SK-N-SH (cell line): ENCODE results near the gene TMPRSS9. TPM values are rescaled to one million over a fixed set of nuclear protein-coding genes. Genes with fewer than 3 reads are reported as not detected.

Experiments used
- CTCF ChIA-PET: fragments of 300-600, 350-600 bp; formaldehyde crosslinking; extraction: SDS; loops from one replicate; lab custom pipeline; 2021; lab: Yijun Ruan, JAX
- POLR2A ChIA-PET: fragments of 350-600 bp; sonication (Branson Sonifier 250); formaldehyde crosslinking; extraction: SDS; loops from one replicate; lab custom pipeline; 2020; ENCODE audit warnings: antibody characterized with exemption, inconsistent platforms; lab: Yijun Ruan, JAX
- DNase-seq: peaks from one replicate; pipeline ENCODE4 v3.0.0; 2012
- H2AFZ ChIP-seq: fragments of 200-600 bp; sonication (generic); 2 replicates; pipeline ENCODE4 v1.8.1; 2016; ENCODE audit warnings: antibody characterized with exemption, mild to moderate bottlenecking, low read depth
- H3F3A ChIP-seq: fragments of 200-600 bp; sonication (generic); replicated peaks from 2 replicates; pipeline ENCODE3; 2016; ENCODE audit warnings: antibody characterized with exemption, mild to moderate bottlenecking; ENCODE audit not compliant: insufficient read depth
- H3K27ac ChIP-seq, 2 experiments: fragments of 200-500 bp in 1 of 2; fragments of 200-600 bp in 1 of 2; sonication (Bioruptor generic) in 1 of 2; sonication (generic), shearing (Covaris generic) in 1 of 2; 2 replicates each; pipeline versions ENCODE4 v1.5.1 to v1.6.1; 2014 to 2016; ENCODE audit warnings: low read depth in 2 of 2, inconsistent platforms in 1 of 2, low read length in 1 of 2, mild to moderate bottlenecking in 1 of 2, mixed read lengths in 1 of 2
- H3K27me3 ChIP-seq: fragments of 200-600 bp; sonication (generic), shearing (Covaris generic); 2 replicates; pipeline ENCODE4 v1.6.1; 2016; ENCODE audit warnings: mixed run types; ENCODE audit not compliant: insufficient read depth
- H3K36me3 ChIP-seq, 2 experiments: fragments of 200-500 bp in 1 of 2; fragments of 200-600 bp in 1 of 2; sonication (Bioruptor generic) in 1 of 2; sonication (generic) in 1 of 2; replicated peaks in 1 of 2; 2 replicates each; pipeline versions ENCODE3 to v1.5.1; 2014 to 2016; ENCODE audit warnings: low read length in 1 of 2, mild to moderate bottlenecking in 1 of 2; ENCODE audit not compliant: insufficient read depth in 2 of 2, control insufficient read depth in 1 of 2
- H3K4me1 ChIP-seq, 2 experiments: fragments of 200-500 bp in 1 of 2; fragments of 200-600 bp in 1 of 2; sonication (Bioruptor generic) in 1 of 2; sonication (generic), shearing (Covaris generic) in 1 of 2; 2 replicates each; pipeline versions ENCODE4 v1.5.1 to v1.6.1; 2014 to 2016; ENCODE audit warnings: low read depth in 1 of 2, low read length in 1 of 2, mixed run types in 1 of 2; ENCODE audit not compliant: insufficient read depth in 2 of 2, control insufficient read depth in 1 of 2
- H3K4me2 ChIP-seq: fragments of 200-600 bp; sonication (generic), shearing (Covaris generic); 2 replicates; pipeline ENCODE4 v1.6.1; 2017; ENCODE audit warnings: mixed run types
- H3K4me3 ChIP-seq, 2 experiments: fragments of 200-500 bp in 1 of 2; fragments of 200-600 bp in 1 of 2; sonication (Bioruptor generic) in 1 of 2; sonication (generic), shearing (Covaris generic) in 1 of 2; 2 replicates each; pipeline versions ENCODE4 v1.5.1 to v1.8.1; 2014 to 2016; ENCODE audit warnings: low read depth in 2 of 2, inconsistent platforms in 1 of 2, low read length in 1 of 2, mild to moderate bottlenecking in 1 of 2, mixed read lengths in 1 of 2, moderate library complexity in 1 of 2
- H3K79me2 ChIP-seq: fragments of 200-600 bp; sonication (generic); 2 replicates; pipeline ENCODE4 v1.8.1; 2017; ENCODE audit warnings: mild to moderate bottlenecking; ENCODE audit not compliant: insufficient read depth
- H3K9ac ChIP-seq: fragments of 200-600 bp; sonication (generic); 2 replicates; pipeline ENCODE4 v1.6.1; 2017; ENCODE audit warnings: mixed run types
- H3K9me2 ChIP-seq: fragments of 200-600 bp; sonication (generic); 2 replicates; pipeline ENCODE4 v1.6.1; 2017; ENCODE audit warnings: mixed run types
- H3K9me3 ChIP-seq: fragments of 200-600 bp; sonication (generic); 2 replicates; pipeline ENCODE4 v1.6.1; 2017; ENCODE audit warnings: mixed run types, mild to moderate bottlenecking, moderate library complexity
- H4K20me1 ChIP-seq: fragments of 200-600 bp; sonication (generic); 2 replicates; pipeline ENCODE4 v1.6.1; 2017; ENCODE audit warnings: mild to moderate bottlenecking, mixed run types; ENCODE audit not compliant: insufficient read depth
- EP300 ChIP-seq, 2 experiments: IDR thresholded peaks; 2 replicates each; pipeline versions ENCODE4 v1.4.0 to v1.6.1; 2012; ENCODE audit warnings: borderline replicate concordance in 1 of 2, low read depth in 1 of 2, low read length in 1 of 2
- EZH2phosphoT487 ChIP-seq: fragments of 200-600 bp; sonication (generic); IDR thresholded peaks from 2 replicates; pipeline ENCODE4 v1.6.1; 2017; ENCODE audit warnings: low read depth, mixed run types, mild to moderate bottlenecking, antibody characterized with exemption, moderate library complexity, borderline replicate concordance
- FOSL2 ChIP-seq: IDR thresholded peaks from 2 replicates; pipeline ENCODE4 v1.4.0; 2012; ENCODE audit warnings: low read depth, mild to moderate bottlenecking, moderate library complexity, borderline replicate concordance
- FOXJ3 ChIP-seq: sonication (generic); formaldehyde crosslinking; IDR thresholded peaks from 2 replicates; pipeline ENCODE4 v1.5.1; 2020; ENCODE audit warnings: mild to moderate bottlenecking, missing genetic modification reagents
- GABPA ChIP-seq: IDR thresholded peaks from 2 replicates; pipeline ENCODE4 v1.4.0; 2012; ENCODE audit warnings: low read depth, mild to moderate bottlenecking
- GATA2 ChIP-seq: sonication (generic); formaldehyde crosslinking; IDR thresholded peaks from 2 replicates; pipeline ENCODE4 v1.5.0; 2020; ENCODE audit warnings: mild to moderate bottlenecking, missing genetic modification reagents
- JUND ChIP-seq: IDR thresholded peaks from 2 replicates; pipeline ENCODE4 v1.4.0; 2012
- MXI1 ChIP-seq: IDR thresholded peaks from 2 replicates; pipeline ENCODE4 v1.6.1; 2012; ENCODE audit warnings: mild to moderate bottlenecking, low read depth, low read length, improper control_type of control experiment
- NFIC ChIP-seq: IDR thresholded peaks from 2 replicates; pipeline ENCODE4 v1.4.0; 2012; ENCODE audit warnings: borderline replicate concordance
- NRF1 ChIP-seq: IDR thresholded peaks from 2 replicates; pipeline ENCODE4 v1.6.1; 2012; ENCODE audit warnings: low read depth, mild to moderate bottlenecking, low read length
- RAD21 ChIP-seq: IDR thresholded peaks from 2 replicates; pipeline ENCODE4 v1.6.1; 2012; ENCODE audit warnings: mild to moderate bottlenecking, low read length
- RFX5 ChIP-seq: IDR thresholded peaks from 2 replicates; pipeline ENCODE4 v1.6.1; 2012; ENCODE audit warnings: mild to moderate bottlenecking, improper control_type of control experiment, low read length
- RXRA ChIP-seq: IDR thresholded peaks from 2 replicates; pipeline ENCODE4 v1.4.0; 2012; ENCODE audit warnings: low read depth, mild to moderate bottlenecking, borderline replicate concordance
- SIN3A ChIP-seq: IDR thresholded peaks from 2 replicates; pipeline ENCODE4 v1.6.1; 2012; ENCODE audit warnings: low read depth, mild to moderate bottlenecking, low read length, moderate library complexity, borderline replicate concordance
- SMC3 ChIP-seq: IDR thresholded peaks from 2 replicates; pipeline ENCODE4 v1.6.1; 2012; ENCODE audit warnings: low read depth, low read length, improper control_type of control experiment
- TAF1 ChIP-seq: IDR thresholded peaks from 2 replicates; pipeline ENCODE4 v1.6.1; 2012; ENCODE audit warnings: low read depth, mild to moderate bottlenecking, low read length, moderate library complexity, borderline replicate concordance
- TCF12 ChIP-seq: IDR thresholded peaks from 2 replicates; pipeline ENCODE4 v1.4.0; 2012
- WGBS: methylation state at CpG from one replicate; pipeline ENCODE4 v1.1.6; 2017; ENCODE audit warnings: low lambda C conversion rate; 5-methylcytosine and 5-hydroxymethylcytosine counted together
- polyA plus RNA-seq, 3 experiments: library from polyadenylated mRNA; depleted of rRNA; stranded (reverse); fragments of >200 nt; gene quantifications; 2 replicates each; pipeline ENCODE4 v1.2.3, GENCODE V29; 2012
- TF ChIP-seq, protein P1 (sequence below): fragments of 200-600 bp; sonication (generic); IDR thresholded peaks from 2 replicates; pipeline ENCODE4 v1.6.1; 2017; ENCODE audit warnings: antibody characterized with exemption, mild to moderate bottlenecking, moderate library complexity
- TF ChIP-seq, protein P2 (sequence below): IDR thresholded peaks from 2 replicates; pipeline ENCODE4 v1.4.0; 2012; ENCODE audit warnings: low read depth, borderline replicate concordance
- TF ChIP-seq, protein P3 (sequence below): fragments of 150-350 bp; IDR thresholded peaks from 2 replicates; pipeline ENCODE4 v1.6.1; 2017; ENCODE audit warnings: antibody characterized with exemption, low read length, low read depth, borderline replicate concordance
- TF ChIP-seq, protein P4 (sequence below): IDR thresholded peaks from 2 replicates; pipeline ENCODE4; 2012
- TF ChIP-seq, protein P5 (sequence below): IDR thresholded peaks from 2 replicates; pipeline ENCODE4 v1.4.0; 2012; ENCODE audit warnings: low read depth
- TF ChIP-seq, protein P6 (sequence below): IDR thresholded peaks from 2 replicates; pipeline ENCODE4 v1.6.1; 2012; ENCODE audit warnings: mild to moderate bottlenecking, low read depth, low read length, moderate library complexity

The TMPRSS9 gene
- polyA plus RNA-seq, 1 of the 3 experiments (the other 2 are of a cell fraction) = not detected

DNA sequence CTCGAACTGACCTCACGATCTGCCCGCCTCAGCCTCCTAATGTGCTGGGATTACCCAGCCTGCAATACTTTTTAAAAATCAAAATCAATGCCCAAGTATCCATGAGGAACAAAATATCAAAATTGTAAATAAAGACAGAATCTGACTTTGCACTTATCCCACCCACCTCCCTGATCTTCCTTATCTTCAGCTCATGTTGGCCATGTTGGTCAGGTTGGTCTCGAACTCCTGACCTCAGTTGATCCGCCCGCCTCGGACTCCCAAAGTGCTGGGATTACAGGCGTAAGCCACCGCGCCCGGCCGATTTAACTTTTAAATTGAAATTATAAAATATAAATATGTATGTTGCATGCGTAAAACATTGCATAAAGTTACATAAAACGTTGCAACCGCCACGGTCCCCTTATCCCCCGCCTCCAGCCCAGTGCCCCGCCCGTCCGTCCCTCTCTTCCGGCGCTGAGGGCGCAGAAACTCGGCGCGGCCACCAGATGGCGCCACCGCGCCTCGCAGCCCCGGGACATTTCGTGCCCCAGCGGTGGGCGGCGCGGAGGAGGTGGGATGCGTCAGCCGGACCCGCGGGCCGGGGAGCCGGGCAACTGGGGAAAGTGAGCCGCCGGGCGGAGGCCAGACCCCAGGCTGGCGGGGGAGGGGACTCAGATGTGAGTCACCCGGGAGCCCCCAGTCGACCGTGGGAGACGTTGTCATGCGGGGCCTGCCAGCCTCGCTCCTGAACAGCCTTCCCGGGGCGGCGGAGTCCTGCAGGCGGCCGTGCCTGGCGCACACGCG lies 114.4 kb downstream of the TMPRSS9 start:
- ChIA-PET POLR2A (interaction anchor here (2.2 kb wide), 1 partner anchor 141 kb away, joined by 15 read pairs; no protein-coding TSS in a partner anchor), CTCF (interaction anchor here (0.7 to 21.1 kb wide), 16 partner anchors 9 to 253 kb away, joined by 3 to 309 read pairs (median 5); no protein-coding TSS in a partner anchor)
- Histone ChIP-seq H3F3A (peaks cover 31% of the 10 kb centered on the region), H3K4me3 (peak overlapping the region; percentile 49 to 100), H3K27me3 (no peaks in the 10 kb centered on the region), H3K9ac (peak overlapping the region; percentile 65; the same call in 1 of the 2 replicates), H3K4me1 (peaks cover 10 to 27% of the 10 kb centered on the region in 2 experiments; a peak in 2 of 4 replicates), H3K9me2 (no peaks in the 10 kb centered on the region), H3K36me3 (peaks cover 0 to 5% of the 10 kb centered on the region in 2 experiments), H3K4me2 (peak overlapping the region; percentile 88), H4K20me1 (peaks cover 30% of the 10 kb centered on the region), H3K79me2 (peaks cover 45% of the 10 kb centered on the region), H2AFZ (peak overlapping the region; percentile 91), H3K9me3 (no peaks in the 10 kb centered on the region), H3K27ac (peak overlapping the region in 1 of 2 experiments; percentile 70; a peak in 2 of 4 replicates)
- 10% methylated on average over 46 of the region's 60 CpGs for whole genome bisulfite sequencing
- DNase-seq = peak; percentile 95
- TF ChIP-seq, protein P1, sequence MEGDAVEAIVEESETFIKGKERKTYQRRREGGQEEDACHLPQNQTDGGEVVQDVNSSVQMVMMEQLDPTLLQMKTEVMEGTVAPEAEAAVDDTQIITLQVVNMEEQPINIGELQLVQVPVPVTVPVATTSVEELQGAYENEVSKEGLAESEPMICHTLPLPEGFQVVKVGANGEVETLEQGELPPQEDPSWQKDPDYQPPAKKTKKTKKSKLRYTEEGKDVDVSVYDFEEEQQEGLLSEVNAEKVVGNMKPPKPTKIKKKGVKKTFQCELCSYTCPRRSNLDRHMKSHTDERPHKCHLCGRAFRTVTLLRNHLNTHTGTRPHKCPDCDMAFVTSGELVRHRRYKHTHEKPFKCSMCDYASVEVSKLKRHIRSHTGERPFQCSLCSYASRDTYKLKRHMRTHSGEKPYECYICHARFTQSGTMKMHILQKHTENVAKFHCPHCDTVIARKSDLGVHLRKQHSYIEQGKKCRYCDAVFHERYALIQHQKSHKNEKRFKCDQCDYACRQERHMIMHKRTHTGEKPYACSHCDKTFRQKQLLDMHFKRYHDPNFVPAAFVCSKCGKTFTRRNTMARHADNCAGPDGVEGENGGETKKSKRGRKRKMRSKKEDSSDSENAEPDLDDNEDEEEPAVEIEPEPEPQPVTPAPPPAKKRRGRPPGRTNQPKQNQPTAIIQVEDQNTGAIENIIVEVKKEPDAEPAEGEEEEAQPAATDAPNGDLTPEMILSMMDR = peak; percentile 87
- TF ChIP-seq, protein P2, sequence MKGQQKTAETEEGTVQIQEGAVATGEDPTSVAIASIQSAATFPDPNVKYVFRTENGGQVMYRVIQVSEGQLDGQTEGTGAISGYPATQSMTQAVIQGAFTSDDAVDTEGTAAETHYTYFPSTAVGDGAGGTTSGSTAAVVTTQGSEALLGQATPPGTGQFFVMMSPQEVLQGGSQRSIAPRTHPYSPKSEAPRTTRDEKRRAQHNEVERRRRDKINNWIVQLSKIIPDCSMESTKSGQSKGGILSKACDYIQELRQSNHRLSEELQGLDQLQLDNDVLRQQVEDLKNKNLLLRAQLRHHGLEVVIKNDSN = no peak
- TF ChIP-seq NFIC (peak; percentile 47; the same call in 1 of the 2 replicates), GATA2 (CRISPR knock-in tag) (no peak), RFX5 (no peak), NRF1 (peak; percentile 36; the same call in 1 of the 2 replicates), JUND (peak; percentile 42), SIN3A (peak; percentile 51; the same call in 1 of the 2 replicates), SMC3 (peak; percentile 98), MXI1 (0 out of 2 replicates have a peak, but pooled peaks have one; percentile 7), EZH2phosphoT487 (no peak), TCF12 (peak; percentile 18; the same call in 1 of the 2 replicates), FOSL2 (peak; percentile 73), EP300 (IDR thresholded peaks at IDR 0.05; ENCODE audit: borderline replicate concordance in 1 of 2, low read depth in 1 of 2, low read length in 1 of 2) (peak in 1 of 2 experiments; percentile 24; a peak in 1 of 4 replicates), FOXJ3 (no peak), RXRA (peak; percentile 46; the same call in 1 of the 2 replicates), GABPA (no peak), RAD21 (peak; percentile 85), TAF1 (no peak)
- TF ChIP-seq, protein P3, sequence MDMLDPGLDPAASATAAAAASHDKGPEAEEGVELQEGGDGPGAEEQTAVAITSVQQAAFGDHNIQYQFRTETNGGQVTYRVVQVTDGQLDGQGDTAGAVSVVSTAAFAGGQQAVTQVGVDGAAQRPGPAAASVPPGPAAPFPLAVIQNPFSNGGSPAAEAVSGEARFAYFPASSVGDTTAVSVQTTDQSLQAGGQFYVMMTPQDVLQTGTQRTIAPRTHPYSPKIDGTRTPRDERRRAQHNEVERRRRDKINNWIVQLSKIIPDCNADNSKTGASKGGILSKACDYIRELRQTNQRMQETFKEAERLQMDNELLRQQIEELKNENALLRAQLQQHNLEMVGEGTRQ = no peak
- TF ChIP-seq, protein P4, sequence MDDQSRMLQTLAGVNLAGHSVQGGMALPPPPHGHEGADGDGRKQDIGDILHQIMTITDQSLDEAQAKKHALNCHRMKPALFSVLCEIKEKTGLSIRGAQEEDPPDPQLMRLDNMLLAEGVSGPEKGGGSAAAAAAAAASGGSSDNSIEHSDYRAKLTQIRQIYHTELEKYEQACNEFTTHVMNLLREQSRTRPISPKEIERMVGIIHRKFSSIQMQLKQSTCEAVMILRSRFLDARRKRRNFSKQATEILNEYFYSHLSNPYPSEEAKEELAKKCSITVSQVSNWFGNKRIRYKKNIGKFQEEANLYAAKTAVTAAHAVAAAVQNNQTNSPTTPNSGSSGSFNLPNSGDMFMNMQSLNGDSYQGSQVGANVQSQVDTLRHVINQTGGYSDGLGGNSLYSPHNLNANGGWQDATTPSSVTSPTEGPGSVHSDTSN = no peak
- TF ChIP-seq, protein P5, sequence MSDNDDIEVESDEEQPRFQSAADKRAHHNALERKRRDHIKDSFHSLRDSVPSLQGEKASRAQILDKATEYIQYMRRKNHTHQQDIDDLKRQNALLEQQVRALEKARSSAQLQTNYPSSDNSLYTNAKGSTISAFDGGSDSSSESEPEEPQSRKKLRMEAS = no peak; the same call in 1 of the 2 replicates
- TF ChIP-seq, protein P6, sequence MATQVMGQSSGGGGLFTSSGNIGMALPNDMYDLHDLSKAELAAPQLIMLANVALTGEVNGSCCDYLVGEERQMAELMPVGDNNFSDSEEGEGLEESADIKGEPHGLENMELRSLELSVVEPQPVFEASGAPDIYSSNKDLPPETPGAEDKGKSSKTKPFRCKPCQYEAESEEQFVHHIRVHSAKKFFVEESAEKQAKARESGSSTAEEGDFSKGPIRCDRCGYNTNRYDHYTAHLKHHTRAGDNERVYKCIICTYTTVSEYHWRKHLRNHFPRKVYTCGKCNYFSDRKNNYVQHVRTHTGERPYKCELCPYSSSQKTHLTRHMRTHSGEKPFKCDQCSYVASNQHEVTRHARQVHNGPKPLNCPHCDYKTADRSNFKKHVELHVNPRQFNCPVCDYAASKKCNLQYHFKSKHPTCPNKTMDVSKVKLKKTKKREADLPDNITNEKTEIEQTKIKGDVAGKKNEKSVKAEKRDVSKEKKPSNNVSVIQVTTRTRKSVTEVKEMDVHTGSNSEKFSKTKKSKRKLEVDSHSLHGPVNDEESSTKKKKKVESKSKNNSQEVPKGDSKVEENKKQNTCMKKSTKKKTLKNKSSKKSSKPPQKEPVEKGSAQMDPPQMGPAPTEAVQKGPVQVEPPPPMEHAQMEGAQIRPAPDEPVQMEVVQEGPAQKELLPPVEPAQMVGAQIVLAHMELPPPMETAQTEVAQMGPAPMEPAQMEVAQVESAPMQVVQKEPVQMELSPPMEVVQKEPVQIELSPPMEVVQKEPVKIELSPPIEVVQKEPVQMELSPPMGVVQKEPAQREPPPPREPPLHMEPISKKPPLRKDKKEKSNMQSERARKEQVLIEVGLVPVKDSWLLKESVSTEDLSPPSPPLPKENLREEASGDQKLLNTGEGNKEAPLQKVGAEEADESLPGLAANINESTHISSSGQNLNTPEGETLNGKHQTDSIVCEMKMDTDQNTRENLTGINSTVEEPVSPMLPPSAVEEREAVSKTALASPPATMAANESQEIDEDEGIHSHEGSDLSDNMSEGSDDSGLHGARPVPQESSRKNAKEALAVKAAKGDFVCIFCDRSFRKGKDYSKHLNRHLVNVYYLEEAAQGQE = no peak
